GM12878 (cell line): Measurements from ENCODE around the gene ARHGAP40. TPM values are rescaled to one million over a fixed set of nuclear protein-coding genes. Genes with fewer than 3 reads are reported as not detected.

Experiments used
- ATAC-seq: fragments of 200-7000 bp; cut with Tn5 transposase; 3 replicates; pipeline ENCODE4 v1.9.1; 2020; ENCODE audit warnings: mild to moderate bottlenecking, moderate library complexity
- BruUV-seq: library from RNA; stranded (reverse); fragments of 400-500 nt; replicated peaks from 2 replicates; lab custom pipeline; 2021; lab: Mats Ljungman, UMichigan
- CTCF ChIA-PET: fragments of 300-600 bp; sonication (Branson Sonifier 250); formaldehyde crosslinking; extraction: SDS; loops from one replicate; lab custom pipeline; 2021; ENCODE audit warnings: inconsistent platforms; lab: Yijun Ruan, JAX
- POLR2A ChIA-PET: fragments of 350-600 bp; formaldehyde crosslinking; extraction: SDS; loops from one replicate; lab custom pipeline; 2021; ENCODE audit warnings: inconsistent platforms; lab: Charles Lee
- RAD21 ChIA-PET: fragments of 300-600 bp; sonication (Branson Sonifier 250); formaldehyde crosslinking; loops from one replicate; lab custom pipeline; 2023; ENCODE audit warnings: antibody characterized with exemption; ENCODE audit not compliant: unreplicated experiment; lab: Charles Lee
- SMC1A ChIA-PET: fragments of 300-600 bp; sonication (Branson Sonifier 250); formaldehyde crosslinking; loops from one replicate; lab custom pipeline; 2023; ENCODE audit not compliant: unreplicated experiment, uncharacterized antibody; lab: Charles Lee
- DNase-seq: peaks from one replicate; pipeline ENCODE4 v3.0.0-alpha.2; 2011; ENCODE audit warnings: low read depth, low spot score
- FAIRE-seq: peaks from 3 replicates; lab custom pipeline; 2011; peaks lifted over from hg19 to GRCh38; lab: Jason Lieb, UNC
- H2AFZ ChIP-seq: 2 replicates; pipeline ENCODE4 v1.6.0; 2011; ENCODE audit warnings: low read depth, low read length, control low read depth; ENCODE audit not compliant: control insufficient read depth
- H3K27ac ChIP-seq: 2 replicates; pipeline ENCODE4 v1.5.1; 2011; ENCODE audit warnings: control low read depth; ENCODE audit not compliant: control insufficient read depth, insufficient read depth
- H3K27me3 ChIP-seq, 2 experiments: replicated peaks in 1 of 2; 2 replicates each; pipeline versions ENCODE4 v1.6.0 to v1.6.1; 2011; ENCODE audit warnings: low read length in 1 of 2; ENCODE audit not compliant: control insufficient read depth in 2 of 2, insufficient read depth in 2 of 2
- H3K36me3 ChIP-seq, 2 experiments: 2 replicates each; pipeline ENCODE4 v1.5.1; 2011; ENCODE audit warnings: low read length in 1 of 2; ENCODE audit not compliant: control insufficient read depth in 2 of 2, insufficient read depth in 2 of 2
- H3K4me1 ChIP-seq: 2 replicates; pipeline ENCODE4 v1.6.1; 2011; ENCODE audit warnings: mild to moderate bottlenecking, low read length, moderate library complexity, mixed read lengths; ENCODE audit not compliant: control insufficient read depth, insufficient read depth
- H3K4me2 ChIP-seq: 2 replicates; pipeline ENCODE4 v1.6.0; 2011; ENCODE audit warnings: control low read depth; ENCODE audit not compliant: control insufficient read depth, insufficient read depth
- H3K4me3 ChIP-seq: fragments of 200-600 bp; sonication (generic); 2 replicates; pipeline ENCODE4 v1.5.1; 2016
- H3K79me2 ChIP-seq: 2 replicates; pipeline ENCODE4 v1.6.0; 2011; ENCODE audit warnings: low read length; ENCODE audit not compliant: control insufficient read depth, insufficient read depth
- H3K9ac ChIP-seq: 2 replicates; pipeline ENCODE4 v1.8.0; 2011; ENCODE audit warnings: low read length, control low read depth, mixed read lengths; ENCODE audit not compliant: control insufficient read depth, insufficient read depth
- H3K9me3 ChIP-seq: replicated peaks from 3 replicates; pipeline ENCODE4 v1.5.1; 2011; ENCODE audit warnings: mild to moderate bottlenecking, low read length; ENCODE audit not compliant: control insufficient read depth, insufficient read depth
- H4K20me1 ChIP-seq: 2 replicates; pipeline ENCODE4 v1.6.0; 2011; ENCODE audit not compliant: control insufficient read depth, insufficient read depth
- WGBS: methylation state at CpG from one replicate; pipeline ENCODE4 v1.1.6; 2016; ENCODE audit warnings: low lambda C conversion rate; ENCODE audit not compliant: insufficient replicate concordance, insufficient coverage; ENCODE audit errors: missing lambda C conversion rate; 5-methylcytosine and 5-hydroxymethylcytosine counted together
- in situ Hi-C: fragments of 300-500 bp; cut with MboI; formaldehyde crosslinking; loops from 9 replicates; pipeline ENCODE4 v1.14.3; 2018; ENCODE audit warnings: mixed read lengths
- intact Hi-C: fragments of 100-400 bp; cut with micrococcal nuclease; formaldehyde crosslinking; loops from one replicate; pipeline ENCODE4 v1.14.2; 2022; ENCODE audit not compliant: unreplicated experiment
- polyA plus RNA-seq, 11 experiments: library from polyadenylated mRNA; depleted of rRNA in 4 of 11; unstranded in 6 of 11; stranded (reverse) in 5 of 11; fragments of >200 nt; fragmentation: Nextera tagmentation in 4 of 11; fragmentation: Illumina TruSeq in 1 of 11; extraction: Ambion mirVana in 4 of 11; extraction: Trizol in 1 of 11; gene quantifications; 1 replicate in 1 of 11; 2 replicates in 10 of 11; pipeline versions ENCODE4 v1.2.1 to v1.2.3, GENCODE V29; 2011 to 2016; ENCODE audit warnings: inconsistent platforms in 2 of 11, missing spikeins in 2 of 11, low read depth in 1 of 11
- total RNA-seq, 4 experiments: library from RNA; depleted of rRNA in 3 of 4; stranded (reverse); fragments of >200 nt in 3 of 4; fragmentation: Illumina TruSeq in 1 of 4; extraction: Trizol in 1 of 4; gene quantifications; 2 replicates each; pipeline versions ENCODE4 v1.2.1 to v1.2.3, GENCODE V29; 2013 to 2021
- TF ChIP-seq, protein P1 (sequence below): fragments of 450-650 bp; IDR thresholded peaks from 2 replicates; pipeline ENCODE4 v1.6.1; 2017; ENCODE audit warnings: mild to moderate bottlenecking, moderate library complexity
- TF ChIP-seq, protein P2 (sequence below): fragments of 450-650 bp; conservative IDR thresholded peaks from 2 replicates; pipeline ENCODE4 v1.6.1; 2017; ENCODE audit warnings: mild to moderate bottlenecking, moderate library complexity

The ARHGAP40 gene
- total and polyA plus RNA-seq, 10 of the 15 experiments (the other 5 are each of a cell fraction or from before 2014, with no cell fraction given), result 0.06 to 0.07 TPM; not detected in 8

DNA sequence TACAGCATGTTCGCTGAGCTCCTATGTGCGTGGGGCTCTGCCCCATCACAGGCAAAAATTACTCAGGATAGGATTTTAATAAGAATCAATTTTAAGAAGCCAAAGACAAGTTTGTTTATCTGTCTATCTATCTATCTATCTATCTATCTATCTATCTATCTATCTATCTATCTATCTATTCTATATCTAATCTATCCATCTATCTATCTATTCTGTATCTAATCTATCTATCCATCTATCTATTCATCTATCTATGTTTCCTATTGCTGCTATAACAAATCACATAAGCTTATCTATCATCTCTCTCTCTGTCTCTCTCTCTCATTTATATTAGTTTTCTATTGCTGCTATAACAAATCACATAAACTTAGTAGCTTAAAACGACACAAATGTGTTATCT, 1.7 kb downstream of the ARHGAP40 start:
- H3K4me3 ChIP-seq, result no peak overlapping the region
- H2AFZ ChIP-seq, result no peak overlapping the region
- intact Hi-C loops (no loop called here), in situ Hi-C loops (no loop called here)
- ATAC-seq, result no peak
- CTCF ChIA-PET, result interaction anchor here (0.6 to 1.2 kb wide), 3 partner anchors 30 to 123 kb away, joined by 3 read pairs; no protein-coding TSS in a partner anchor
- H3K9me3 ChIP-seq, result no peaks in the 10 kb centered on the region
- H4K20me1 ChIP-seq, result no peaks in the 10 kb centered on the region
- WGBS, result 34% methylated on average over 3 of the region's 3 CpGs
- no peak overlapping the region for H3K27ac ChIP-seq
- BruUV-seq, result no TSS peak
- H3K27me3 ChIP-seq, result peaks cover 4 to 9% of the 10 kb centered on the region in 2 experiments
- TF ChIP-seq, protein P1, sequence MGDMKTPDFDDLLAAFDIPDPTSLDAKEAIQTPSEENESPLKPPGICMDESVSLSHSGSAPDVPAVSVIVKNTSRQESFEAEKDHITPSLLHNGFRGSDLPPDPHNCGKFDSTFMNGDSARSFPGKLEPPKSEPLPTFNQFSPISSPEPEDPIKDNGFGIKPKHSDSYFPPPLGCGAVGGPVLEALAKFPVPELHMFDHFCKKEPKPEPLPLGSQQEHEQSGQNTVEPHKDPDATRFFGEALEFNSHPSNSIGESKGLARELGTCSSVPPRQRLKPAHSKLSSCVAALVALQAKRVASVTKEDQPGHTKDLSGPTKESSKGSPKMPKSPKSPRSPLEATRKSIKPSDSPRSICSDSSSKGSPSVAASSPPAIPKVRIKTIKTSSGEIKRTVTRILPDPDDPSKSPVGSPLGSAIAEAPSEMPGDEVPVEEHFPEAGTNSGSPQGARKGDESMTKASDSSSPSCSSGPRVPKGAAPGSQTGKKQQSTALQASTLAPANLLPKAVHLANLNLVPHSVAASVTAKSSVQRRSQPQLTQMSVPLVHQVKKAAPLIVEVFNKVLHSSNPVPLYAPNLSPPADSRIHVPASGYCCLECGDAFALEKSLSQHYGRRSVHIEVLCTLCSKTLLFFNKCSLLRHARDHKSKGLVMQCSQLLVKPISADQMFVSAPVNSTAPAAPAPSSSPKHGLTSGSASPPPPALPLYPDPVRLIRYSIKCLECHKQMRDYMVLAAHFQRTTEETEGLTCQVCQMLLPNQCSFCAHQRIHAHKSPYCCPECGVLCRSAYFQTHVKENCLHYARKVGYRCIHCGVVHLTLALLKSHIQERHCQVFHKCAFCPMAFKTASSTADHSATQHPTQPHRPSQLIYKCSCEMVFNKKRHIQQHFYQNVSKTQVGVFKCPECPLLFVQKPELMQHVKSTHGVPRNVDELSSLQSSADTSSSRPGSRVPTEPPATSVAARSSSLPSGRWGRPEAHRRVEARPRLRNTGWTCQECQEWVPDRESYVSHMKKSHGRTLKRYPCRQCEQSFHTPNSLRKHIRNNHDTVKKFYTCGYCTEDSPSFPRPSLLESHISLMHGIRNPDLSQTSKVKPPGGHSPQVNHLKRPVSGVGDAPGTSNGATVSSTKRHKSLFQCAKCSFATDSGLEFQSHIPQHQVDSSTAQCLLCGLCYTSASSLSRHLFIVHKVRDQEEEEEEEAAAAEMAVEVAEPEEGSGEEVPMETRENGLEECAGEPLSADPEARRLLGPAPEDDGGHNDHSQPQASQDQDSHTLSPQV, result no peak
- TF ChIP-seq, protein P2, sequence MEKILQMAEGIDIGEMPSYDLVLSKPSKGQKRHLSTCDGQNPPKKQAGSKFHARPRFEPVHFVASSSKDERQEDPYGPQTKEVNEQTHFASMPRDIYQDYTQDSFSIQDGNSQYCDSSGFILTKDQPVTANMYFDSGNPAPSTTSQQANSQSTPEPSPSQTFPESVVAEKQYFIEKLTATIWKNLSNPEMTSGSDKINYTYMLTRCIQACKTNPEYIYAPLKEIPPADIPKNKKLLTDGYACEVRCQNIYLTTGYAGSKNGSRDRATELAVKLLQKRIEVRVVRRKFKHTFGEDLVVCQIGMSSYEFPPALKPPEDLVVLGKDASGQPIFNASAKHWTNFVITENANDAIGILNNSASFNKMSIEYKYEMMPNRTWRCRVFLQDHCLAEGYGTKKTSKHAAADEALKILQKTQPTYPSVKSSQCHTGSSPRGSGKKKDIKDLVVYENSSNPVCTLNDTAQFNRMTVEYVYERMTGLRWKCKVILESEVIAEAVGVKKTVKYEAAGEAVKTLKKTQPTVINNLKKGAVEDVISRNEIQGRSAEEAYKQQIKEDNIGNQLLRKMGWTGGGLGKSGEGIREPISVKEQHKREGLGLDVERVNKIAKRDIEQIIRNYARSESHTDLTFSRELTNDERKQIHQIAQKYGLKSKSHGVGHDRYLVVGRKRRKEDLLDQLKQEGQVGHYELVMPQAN, result no peak
- H3K36me3 ChIP-seq, result no peaks in the 10 kb centered on the region
- no peaks in the 10 kb centered on the region for H3K4me1 ChIP-seq
- H3K79me2 ChIP-seq, result no peaks in the 10 kb centered on the region
- SMC1A ChIA-PET, result no interaction called here
- RAD21 ChIA-PET, result no interaction called here
- POLR2A ChIA-PET, result no interaction called here
- no peak for FAIRE-seq
- no peak overlapping the region for H3K9ac ChIP-seq
- no peak for DNase-seq
- no peak overlapping the region for H3K4me2 ChIP-seq
